ENCODE results near the gene FANCE.

The FANCE gene

GRCh38 chr6:35486005-35486925, 34.1 kb downstream of the FANCE start:
- no peak for DNase-seq

GRCh38 chr6:35487658-35488516, 35.7 kb downstream of the FANCE start:
- no peak for DNase-seq

GRCh38 chr6:35488517-35488862, 36.4 kb downstream of the FANCE start:
- no peak for DNase-seq

DNA sequence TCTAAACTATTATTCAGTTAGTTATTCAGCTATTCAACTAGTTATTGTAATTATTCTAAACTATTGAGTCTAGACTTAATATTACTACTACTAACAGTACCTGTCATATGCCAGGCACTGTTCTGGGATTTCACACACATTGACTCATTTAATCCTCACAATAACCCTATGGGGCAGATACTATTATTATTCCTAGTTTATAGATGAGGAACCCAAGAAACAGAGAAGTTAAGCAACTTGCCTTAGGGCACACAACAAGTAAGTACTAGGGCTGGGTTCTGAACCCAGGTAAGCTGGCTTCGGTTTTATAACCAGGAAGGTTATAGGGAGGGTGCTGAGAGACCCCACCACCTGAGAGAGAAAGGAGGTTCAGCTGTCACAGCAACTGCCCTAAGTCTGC, 36.9 kb downstream of the FANCE start:
- no peak for DNase-seq

DNA sequence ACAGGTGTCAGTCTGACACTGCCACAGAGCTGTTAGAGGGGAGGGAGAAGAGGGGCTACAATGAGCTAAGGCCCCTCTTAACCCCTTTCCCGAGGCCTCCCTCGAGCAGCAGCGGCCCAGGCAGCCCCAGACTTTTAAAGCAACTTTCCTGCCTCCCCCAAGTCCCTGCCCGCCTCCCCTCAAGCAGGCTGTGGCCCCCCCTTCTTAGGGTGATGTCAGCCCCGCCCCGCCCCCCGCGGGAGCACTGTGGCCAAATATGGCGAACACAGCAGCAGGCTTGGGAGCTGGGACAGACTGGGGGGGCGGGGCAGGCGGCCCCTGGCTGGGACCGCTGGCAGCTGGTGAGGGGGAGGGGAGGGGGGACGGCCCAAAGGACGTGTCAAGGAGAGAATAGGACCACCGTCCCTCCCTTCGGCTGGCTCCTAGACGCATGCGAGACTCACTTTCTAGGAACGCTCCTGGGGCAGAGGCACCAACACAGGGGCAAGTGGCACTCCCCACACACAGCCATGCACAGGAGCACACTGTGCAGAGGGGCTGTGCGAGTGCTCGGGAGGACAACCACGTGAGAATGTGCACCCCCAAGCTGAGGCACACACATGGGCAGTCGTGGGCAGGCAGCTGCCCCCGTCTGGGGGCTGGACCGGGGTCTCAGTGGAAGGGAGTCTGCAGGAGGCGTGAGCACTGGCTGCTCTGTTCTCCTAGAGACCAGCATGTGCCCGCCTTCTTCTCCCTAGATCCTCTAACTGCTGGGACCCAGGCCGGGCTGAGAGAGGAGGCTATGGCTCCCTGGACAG, 38.1 kb downstream of the FANCE start:
- DNase-seq, result no peak

GRCh38 chr6:35490821-35491557, 38.9 kb downstream of the FANCE start:
- DNase-seq, result no peak

DNA sequence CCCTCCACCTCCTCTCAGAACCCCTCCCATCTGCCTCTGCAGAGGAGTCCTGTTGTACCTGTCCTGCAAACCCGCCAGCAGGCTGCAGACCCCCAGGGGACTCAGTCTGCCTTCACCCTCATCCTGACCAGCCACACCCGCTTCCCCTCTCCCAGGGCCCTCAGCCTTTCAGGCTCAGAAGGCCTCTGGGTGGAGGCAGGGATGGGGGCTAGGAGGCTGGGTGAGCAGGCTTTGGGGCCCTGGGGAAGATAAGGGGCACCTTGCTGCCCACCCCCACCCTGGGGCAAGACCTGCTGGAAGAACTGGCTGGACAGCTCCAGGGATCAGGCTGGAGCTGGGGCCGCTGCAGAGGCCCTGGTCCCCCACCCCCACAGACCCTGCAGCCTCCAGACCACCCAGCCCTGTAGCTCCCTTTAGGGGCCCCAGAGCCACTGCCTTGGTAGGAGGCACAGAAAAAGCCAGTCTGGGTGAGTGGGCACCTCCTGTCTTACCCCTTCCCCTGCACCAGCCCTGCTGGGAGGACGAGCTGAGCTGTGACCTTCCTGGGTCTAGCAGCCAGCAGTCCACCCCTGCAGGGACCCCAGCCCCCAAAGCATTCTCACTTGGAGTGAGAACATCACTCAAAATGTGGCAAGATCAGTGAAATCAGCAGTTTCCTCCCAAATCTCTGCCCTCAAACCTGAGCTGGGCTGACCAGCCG, 39.6 kb downstream of the FANCE start:
- DNase-seq, result no peak

DNA sequence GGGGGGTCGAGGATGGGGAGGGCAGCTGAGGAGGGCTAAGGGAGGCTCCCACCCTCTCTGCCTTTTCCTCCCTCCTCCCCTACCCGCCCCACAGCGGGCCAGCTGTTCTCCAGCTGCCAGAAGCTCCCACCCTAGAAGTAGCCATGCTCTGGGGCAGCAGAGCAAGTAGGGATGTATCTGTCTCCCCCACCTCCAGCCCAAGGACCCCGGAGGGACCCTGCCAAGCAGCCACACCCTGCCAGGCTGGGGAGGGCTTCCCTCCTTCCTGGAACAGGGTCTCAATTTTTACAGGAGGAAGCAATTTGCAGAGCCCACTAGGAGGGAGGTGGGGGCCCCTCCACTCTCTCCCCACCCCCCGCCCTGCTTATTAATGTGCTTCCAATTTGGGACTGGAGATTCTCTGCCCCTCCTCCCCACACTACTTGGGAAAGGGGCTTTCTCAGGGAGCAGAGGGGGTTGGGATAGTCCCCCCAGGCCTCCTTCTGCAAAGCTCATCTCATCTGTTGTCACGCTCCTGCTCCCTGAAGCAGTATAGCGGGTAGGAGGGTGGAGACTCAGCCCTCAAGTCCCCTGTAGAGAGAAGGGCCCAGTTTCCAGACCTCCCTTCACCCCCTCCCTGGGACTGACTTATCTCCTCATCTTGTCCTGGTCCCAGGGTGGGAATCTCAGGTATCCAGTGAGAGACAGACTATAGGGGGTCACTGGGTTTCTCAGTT, 40.3 kb downstream of the FANCE start:
- no peak for DNase-seq

GRCh38 chr6:35492974-35493284, 40.8 kb downstream of the FANCE start:
- no peak for DNase-seq

DNA sequence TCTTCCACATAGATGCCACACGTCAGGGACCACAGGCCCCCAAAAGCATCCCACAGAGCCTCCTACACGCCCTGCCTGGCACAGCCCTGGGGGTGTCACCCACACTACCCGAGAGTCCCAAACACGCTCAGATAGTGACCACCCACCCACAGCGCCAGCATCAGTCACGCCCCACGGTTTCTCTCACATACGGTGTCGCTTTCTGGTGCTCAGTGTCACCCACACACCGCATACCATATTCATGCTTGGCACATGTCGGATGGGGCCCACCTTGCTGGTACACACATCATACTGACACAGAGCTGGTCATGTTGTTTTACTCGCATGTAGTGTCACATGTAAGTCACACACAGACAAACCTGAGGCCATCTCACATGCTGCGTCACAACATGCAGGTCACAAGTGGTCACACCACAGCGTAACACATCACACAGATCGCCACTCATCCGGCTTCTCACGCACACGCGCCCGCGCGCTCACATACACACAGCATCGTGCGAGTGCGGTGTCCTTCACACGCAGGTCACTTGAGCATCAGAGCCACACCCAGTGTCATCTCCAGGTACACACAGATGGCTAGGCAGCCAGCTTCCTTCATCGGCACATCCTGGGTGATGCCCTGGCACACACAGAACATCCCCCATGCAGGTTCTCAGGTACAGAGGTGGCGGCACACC, 41.3 kb downstream of the FANCE start:
- DNase-seq, result no peak

GRCh38 chr6:35494161-35494563, 42.0 kb downstream of the FANCE start:
- DNase-seq, result no peak

GRCh38 chr6:35495258-35496035, 43.3 kb downstream of the FANCE start:
- DNase-seq, result no peak

DNA sequence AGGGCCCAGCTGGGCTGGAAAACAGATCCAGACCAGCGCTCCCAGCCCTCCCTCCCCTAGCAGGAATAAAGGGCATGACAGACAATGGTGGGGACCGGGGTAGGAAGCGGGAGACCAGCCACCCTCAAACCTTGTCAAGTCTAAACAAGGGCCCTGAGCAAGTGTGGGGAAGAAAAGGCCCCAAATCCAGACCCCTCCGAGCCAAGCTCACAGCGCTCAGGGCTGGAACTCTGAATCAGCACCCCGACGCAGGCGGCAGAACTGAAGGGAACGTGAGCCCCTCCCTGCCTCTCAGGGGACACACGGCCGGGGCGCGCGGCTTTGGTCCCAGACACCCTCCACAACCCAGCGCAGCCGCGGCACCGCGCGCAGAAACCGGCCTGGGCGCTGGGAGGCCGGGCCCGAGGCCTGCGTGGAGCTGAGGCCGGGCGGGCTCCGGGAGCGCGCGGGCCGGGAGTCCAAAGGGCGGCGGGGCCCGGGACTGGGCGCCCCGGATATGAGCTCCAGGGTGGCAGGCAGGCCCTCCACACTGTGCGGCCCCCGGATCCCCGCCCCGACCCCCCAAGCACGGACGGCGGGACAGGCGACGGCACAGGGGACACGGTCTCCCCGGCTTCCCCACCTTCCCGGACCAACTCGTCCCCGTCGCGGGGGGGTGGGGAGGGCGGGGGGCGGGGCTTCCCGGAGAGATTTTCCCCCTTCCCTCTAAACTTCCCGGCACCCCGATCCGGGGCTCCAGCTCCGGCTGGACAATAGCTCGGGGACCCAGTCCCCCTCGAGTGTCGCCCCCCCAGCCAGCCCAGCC, 44.1 kb downstream of the FANCE start:
- DNase-seq, result no peak

DNA sequence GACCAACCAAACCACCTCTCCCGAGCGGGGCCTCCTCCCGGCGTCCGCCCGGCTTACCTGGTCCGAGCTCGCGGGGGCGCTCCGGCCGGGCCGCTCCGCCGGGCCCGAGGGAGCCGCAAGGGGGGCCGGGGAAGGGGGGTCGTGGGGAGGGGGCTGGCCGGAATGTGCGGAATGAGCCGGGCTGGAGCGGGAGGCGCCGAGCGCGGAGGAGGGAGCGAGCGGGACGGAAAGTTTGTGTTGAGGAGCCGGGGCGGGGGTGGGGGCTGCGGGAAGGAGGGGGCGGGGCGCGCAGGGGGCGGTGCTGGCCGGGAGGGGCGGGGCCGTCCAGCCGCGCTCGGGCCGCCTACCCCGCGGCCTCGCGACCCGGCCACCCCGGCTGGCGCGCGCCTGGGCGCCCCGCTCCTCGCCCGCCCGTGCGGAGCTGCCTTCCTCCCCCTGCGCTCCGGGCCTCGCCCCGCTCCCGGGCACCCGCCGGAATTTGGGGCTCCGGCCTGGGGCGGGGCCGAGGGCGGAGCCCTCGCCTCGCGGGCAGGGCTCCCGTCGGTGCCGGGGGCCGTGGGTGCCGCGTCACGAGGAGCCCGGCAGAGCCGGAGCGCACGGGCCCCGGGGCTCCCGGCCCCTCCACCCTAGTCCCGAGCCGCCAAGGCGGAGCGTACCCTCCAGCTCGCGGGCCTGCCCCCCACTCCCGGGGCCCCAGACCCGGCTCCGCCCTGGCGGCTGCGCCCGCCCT, 44.9 kb downstream of the FANCE start, which contains the start of gene TEAD3:
TSS of gene TEAD3 (minus strand) at position 239 of the 730 bp plus-strand sequence.
- DNase-seq, result no peak

DNA sequence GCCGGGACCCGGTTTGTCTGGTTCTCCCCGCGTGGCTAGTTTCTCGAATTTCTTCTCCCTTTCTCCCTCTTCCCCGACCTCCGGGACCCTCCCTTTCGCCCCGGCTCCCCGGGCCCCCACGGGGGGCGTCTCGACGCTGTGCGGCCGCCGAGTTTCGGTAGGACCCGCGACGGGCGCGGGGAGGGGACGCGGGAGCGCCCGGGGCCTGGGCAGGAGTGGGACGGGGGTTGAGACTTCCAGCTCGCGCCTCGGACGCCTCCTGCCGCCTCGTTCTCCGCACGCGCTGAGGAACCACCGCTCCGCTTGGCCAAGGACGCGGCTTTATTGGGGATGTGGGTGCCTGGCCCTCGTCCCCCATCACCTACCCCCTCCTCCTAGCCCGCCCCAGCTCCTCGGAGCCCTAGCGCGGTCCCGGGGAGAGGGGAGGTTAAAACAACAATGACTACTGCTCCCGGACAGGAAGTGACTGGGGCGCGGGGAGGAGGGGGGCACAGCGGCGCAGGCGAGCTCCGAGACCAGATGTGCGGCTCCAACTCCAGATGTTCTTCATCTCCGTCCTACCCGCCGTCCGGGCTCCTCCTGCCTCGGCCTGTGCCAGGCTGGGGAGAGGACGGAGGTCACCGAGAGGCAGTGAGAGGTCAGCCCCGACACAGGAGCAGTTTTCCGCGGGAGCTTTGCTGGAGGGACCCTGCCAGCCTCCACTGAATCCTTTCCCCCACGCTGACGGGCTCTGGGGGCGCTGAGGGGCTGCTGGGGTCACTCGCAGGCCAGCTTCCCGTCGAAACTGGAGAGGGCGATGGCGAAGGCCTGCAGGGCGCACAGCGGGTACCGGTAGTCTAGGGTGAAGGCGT, 45.7 kb downstream of the FANCE start:
- no peak for DNase-seq

GRCh38 chr6:35498422-35499067, 46.4 kb downstream of the FANCE start:
- no peak for DNase-seq

DNA sequence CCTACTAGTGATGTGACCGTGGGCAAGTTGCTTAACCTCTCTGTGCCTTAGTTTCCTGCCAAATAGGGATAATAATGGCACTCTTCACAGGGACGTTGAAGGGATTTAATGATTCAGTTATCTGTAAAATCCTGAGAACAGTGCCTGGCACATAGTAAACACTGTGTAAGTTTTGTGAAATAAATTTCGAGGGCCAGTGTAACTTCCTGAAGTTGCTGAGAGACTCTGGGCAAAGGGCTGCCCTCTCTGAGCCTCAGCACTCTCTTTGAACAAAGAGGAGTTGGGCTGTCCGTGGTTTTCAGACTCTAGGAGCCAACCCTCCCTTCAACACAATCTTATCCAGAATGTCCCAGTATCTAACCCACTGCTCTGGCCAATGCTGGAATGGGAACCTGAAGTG, 47.2 kb downstream of the FANCE start:
- no peak for DNase-seq
